Measurements from ENCODE around the gene OR6C76. TPM values are rescaled to one million over a fixed set of nuclear protein-coding genes. Genes with fewer than 3 reads are reported as not detected.

OR6C76 gene
- total RNA-seq, result not detected in 2 replicates

DNA sequence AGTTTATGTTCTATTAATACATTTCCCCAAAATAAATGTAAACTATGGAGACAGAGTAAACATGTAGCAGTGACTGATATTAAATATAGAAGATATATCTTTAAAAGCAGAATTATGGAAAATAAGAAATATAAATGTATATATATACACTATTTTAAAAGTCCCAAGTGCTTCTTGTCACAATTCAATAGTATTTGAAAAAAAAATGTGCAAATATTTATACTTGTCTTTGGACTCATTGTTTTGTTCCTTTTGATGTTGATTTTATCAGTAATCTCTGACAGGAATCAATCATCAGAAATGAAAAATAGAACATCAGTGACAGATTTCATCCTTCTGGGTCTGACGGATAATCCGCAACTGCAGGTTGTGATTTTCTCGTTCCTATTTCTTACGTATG, at the start of gene OR6C76:
Gene OR6C76 (plus strand): TSS at position 301 of the 400 bp plus-strand sequence. CDS start 0 bp downstream, at position 301.

DNA sequence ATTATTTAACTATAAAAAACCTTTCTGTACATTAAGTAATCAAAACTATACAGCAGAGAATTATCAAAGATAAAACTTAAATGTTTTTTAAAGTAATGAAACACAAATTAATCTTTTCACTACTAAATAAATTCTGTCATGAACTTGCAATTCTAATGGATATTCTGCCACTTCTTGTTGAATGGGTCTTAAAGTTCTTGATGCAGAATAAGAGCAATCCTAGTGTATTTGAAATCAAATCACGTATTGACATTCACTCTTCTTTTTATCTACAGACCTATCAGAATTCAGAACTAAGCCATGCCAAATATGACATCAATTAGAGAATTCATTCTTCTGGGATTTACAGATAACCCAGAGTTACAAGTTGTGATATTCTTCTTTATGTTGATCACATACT, 25.8 kb upstream of the OR6C76 start, which contains the start of gene OR6C65:
Gene OR6C65 (plus strand): TSS at position 301 of the 400 bp plus-strand sequence. CDS start 0 bp downstream, at position 301.

DNA sequence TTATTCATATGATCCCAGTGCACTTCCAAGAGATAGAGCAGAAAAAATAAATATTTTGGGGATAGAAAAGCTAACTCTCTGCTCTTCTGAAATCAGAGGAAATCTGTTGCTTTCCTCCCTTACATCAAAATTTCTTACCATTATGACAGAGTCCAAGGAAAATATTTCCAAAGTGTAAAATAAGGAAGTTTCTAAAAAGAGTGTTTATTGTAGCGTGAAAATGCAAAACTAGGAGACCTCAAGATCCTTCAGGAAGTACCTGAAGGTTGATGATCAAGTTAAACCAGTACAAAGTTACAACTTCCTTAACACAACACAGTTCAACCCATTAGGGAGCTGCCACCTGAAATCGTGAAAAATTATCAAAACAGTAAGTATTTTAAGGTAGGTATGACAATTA, 17.7 kb downstream of the OR6C76 start, which contains the start of gene OR6C2:
Gene OR6C2 (plus strand): TSS at position 301 of the 400 bp plus-strand sequence. CDS start 8,138 bp downstream, outside the sequence.

DNA sequence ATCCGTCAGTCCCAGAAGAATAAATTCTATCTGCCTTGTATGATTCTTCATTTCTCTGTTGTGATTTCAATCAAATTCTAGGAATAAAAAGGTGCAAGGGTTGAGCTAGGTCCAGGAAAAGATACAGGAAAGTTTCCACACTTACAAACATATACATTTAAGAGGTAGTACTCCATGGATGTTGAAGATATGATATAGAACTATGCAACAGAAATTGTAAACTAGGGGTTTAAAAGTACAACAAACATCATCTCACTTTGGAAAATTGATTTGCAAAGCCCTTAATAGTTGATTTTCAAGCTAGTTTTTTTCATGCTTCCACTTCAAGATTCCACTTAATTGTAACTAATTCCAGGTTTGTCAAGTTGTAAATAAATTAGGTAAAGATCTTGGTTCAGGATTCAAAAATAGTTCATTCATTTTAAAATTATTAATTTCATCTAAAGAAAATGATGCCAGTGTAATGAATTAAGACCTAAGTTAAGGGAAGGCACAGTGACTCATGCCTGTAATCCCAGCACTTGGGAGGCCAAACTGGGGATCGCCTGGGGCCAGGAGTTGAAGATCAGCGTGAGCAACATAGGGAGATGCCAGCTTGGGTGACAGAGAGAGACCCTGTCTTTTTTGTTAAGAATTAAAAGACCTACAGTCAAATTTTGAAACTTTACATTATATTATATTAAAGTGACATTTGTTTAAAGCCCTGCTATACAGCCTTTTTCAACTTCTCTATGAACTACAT, 44.2 kb downstream of the OR6C76 start, which contains the start of gene OR6C70:
Gene OR6C70 (minus strand): TSS at position 51 of the 742 bp plus-strand sequence. CDS start 0 bp downstream, at position 51.

Other genes starting within 250 kb of the OR6C76 start
- gene OR10A7, start 205.2 kb upstream of the OR6C76 start, total RNA-seq, result not detected in 2 replicates
- gene OR6C74, start 181.6 kb upstream of the OR6C76 start, total RNA-seq, result not detected in 2 replicates
- gene OR6C6, start 129.7 kb upstream of the OR6C76 start, total RNA-seq, result not detected in 2 replicates
- gene OR6C1, start 111.9 kb upstream of the OR6C76 start, total RNA-seq, result not detected in 2 replicates
- not detected in 2 replicates for gene OR6C3, start 95.5 kb upstream of the OR6C76 start, total RNA-seq
- not detected in 2 replicates for gene OR6C75, start 63.3 kb upstream of the OR6C76 start, total RNA-seq
- gene OR6C65, start 25.7 kb upstream of the OR6C76 start, total RNA-seq, result not detected in 2 replicates
- not detected in 2 replicates for gene OR6C2, start 17.8 kb downstream of the OR6C76 start, total RNA-seq
- gene OR6C70, start 43.9 kb downstream of the OR6C76 start, total RNA-seq, result not detected in 2 replicates
- gene OR6C68, start 66.1 kb downstream of the OR6C76 start, total RNA-seq, result not detected in 2 replicates
- not detected in 2 replicates for gene OR6C4, start 123.3 kb downstream of the OR6C76 start, total RNA-seq
- not detected in 2 replicates for gene OR2AP1, start 146.2 kb downstream of the OR6C76 start, total RNA-seq
- gene OR10P1, start 210.6 kb downstream of the OR6C76 start, total RNA-seq, result not detected in 2 replicates

Measured in smooth muscle cell of bladder (primary cell).